Measurements from ENCODE around the gene IFI16.

DNA sequence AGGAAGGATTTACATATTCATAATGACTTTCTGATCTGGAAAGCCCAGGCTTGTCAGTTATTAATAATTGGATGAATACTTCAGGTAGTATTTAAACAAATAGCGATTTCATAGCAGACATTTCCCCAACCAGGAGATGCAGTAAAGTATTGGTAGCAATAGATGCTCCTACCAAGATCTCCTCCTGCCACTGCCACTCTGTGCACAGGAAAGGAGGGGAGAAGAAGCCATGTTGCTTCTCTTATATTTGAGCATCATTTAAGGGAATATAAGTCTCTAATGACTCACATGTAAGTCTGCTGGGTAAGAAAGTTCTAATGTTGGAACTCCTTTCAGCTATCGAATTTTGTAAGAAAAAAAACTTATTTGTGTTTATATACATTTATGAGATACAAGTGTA lies 420 bp upstream of the IFI16 start:
- TF ChIP-seq, protein P1, sequence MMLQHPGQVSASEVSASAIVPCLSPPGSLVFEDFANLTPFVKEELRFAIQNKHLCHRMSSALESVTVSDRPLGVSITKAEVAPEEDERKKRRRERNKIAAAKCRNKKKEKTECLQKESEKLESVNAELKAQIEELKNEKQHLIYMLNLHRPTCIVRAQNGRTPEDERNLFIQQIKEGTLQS (IDR thresholded peaks at IDR 0.05; ENCODE audit: borderline replicate concordance, extremely low read depth, low read depth, low read length): no peak
- TF ChIP-seq EZH2 (IDR thresholded peaks at IDR 0.05; ENCODE audit: borderline replicate concordance, control insufficient read depth, low read depth, low read length) (no peak), KAT2A (conservative IDR thresholded peaks at IDR 0.05; ENCODE audit: control insufficient read depth, low read depth, low read length) (no peak), RAD21 (IDR thresholded peaks at IDR 0.05; ENCODE audit: insufficient read depth, low read depth, low read length) (no peak), SP1 (IDR thresholded peaks at IDR 0.05; ENCODE audit: low read depth, low read length) (no peak)
- TF ChIP-seq, protein P2, sequence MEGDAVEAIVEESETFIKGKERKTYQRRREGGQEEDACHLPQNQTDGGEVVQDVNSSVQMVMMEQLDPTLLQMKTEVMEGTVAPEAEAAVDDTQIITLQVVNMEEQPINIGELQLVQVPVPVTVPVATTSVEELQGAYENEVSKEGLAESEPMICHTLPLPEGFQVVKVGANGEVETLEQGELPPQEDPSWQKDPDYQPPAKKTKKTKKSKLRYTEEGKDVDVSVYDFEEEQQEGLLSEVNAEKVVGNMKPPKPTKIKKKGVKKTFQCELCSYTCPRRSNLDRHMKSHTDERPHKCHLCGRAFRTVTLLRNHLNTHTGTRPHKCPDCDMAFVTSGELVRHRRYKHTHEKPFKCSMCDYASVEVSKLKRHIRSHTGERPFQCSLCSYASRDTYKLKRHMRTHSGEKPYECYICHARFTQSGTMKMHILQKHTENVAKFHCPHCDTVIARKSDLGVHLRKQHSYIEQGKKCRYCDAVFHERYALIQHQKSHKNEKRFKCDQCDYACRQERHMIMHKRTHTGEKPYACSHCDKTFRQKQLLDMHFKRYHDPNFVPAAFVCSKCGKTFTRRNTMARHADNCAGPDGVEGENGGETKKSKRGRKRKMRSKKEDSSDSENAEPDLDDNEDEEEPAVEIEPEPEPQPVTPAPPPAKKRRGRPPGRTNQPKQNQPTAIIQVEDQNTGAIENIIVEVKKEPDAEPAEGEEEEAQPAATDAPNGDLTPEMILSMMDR (IDR thresholded peaks at IDR 0.05 in 2 of 3, conservative IDR thresholded peaks at IDR 0.05 in 1 of 3; ENCODE audit: control insufficient read depth in 2 of 3, extremely low read depth in 1 of 3, insufficient read depth in 1 of 3, low read depth in 3 of 3, low read length in 3 of 3): no peak
- TF ChIP-seq, protein P3, sequence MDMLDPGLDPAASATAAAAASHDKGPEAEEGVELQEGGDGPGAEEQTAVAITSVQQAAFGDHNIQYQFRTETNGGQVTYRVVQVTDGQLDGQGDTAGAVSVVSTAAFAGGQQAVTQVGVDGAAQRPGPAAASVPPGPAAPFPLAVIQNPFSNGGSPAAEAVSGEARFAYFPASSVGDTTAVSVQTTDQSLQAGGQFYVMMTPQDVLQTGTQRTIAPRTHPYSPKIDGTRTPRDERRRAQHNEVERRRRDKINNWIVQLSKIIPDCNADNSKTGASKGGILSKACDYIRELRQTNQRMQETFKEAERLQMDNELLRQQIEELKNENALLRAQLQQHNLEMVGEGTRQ (IDR thresholded peaks at IDR 0.05; ENCODE audit: borderline replicate concordance, low read depth, low read length): no peak
- TF ChIP-seq, protein P4, sequence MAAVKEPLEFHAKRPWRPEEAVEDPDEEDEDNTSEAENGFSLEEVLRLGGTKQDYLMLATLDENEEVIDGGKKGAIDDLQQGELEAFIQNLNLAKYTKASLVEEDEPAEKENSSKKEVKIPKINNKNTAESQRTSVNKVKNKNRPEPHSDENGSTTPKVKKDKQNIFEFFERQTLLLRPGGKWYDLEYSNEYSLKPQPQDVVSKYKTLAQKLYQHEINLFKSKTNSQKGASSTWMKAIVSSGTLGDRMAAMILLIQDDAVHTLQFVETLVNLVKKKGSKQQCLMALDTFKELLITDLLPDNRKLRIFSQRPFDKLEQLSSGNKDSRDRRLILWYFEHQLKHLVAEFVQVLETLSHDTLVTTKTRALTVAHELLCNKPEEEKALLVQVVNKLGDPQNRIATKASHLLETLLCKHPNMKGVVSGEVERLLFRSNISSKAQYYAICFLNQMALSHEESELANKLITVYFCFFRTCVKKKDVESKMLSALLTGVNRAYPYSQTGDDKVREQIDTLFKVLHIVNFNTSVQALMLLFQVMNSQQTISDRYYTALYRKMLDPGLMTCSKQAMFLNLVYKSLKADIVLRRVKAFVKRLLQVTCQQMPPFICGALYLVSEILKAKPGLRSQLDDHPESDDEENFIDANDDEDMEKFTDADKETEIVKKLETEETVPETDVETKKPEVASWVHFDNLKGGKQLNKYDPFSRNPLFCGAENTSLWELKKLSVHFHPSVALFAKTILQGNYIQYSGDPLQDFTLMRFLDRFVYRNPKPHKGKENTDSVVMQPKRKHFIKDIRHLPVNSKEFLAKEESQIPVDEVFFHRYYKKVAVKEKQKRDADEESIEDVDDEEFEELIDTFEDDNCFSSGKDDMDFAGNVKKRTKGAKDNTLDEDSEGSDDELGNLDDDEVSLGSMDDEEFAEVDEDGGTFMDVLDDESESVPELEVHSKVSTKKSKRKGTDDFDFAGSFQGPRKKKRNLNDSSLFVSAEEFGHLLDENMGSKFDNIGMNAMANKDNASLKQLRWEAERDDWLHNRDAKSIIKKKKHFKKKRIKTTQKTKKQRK (IDR thresholded peaks at IDR 0.05; ENCODE audit: low read depth, low read length): no peak
